NCI-H345 treated with DMSO at 0.1 percent for 48 hours (cell line): ENCODE data around the gene TRIM17.

Experiments
- DNase-seq: peaks from one replicate; lab custom pipeline; 2025; ENCODE audit not compliant: unreplicated experiment; lab: John Stamatoyannopoulos, UW

TRIM17 gene

DNA sequence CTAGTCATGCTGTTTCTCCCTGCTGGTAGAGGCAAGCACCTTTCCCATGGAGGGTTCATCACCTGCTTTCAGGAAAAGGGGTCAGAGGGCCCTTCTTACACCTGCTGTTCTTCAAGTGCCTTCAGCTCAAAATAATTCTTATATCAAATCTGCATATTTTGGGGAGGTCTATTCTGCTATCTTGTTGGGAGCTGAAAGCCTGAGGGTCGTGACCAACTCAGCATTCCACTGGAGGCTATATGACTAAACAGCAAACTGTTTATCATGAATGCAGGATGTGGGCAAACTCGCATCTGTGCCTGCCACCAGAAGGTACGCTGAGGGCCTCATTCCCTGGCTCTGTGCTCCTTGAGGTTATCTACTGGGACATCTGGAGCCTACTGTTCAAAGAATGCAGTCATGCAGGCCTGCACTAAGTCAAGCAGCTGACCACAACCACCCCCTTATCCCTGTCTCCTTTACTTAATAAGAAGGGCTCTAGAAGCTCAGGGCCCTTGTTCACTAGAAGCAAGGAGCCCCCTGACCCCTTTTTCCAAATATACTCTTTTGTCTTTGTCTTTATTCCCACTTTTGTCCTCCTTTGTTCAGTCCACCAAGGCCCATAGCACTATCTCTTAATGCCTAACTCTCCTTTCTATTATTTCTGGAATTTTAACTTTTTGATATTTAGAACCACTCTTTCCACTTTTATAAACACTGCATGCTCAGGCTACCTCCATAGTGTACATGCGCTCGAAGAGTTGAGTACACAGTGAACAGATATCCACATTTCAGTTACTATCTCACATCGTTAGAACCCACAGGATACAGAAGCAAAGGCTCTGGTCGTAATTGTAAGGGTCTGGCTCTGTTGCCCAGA, 4.5 kb upstream of the TRIM17 start:
- no peak for DNase-seq

DNA sequence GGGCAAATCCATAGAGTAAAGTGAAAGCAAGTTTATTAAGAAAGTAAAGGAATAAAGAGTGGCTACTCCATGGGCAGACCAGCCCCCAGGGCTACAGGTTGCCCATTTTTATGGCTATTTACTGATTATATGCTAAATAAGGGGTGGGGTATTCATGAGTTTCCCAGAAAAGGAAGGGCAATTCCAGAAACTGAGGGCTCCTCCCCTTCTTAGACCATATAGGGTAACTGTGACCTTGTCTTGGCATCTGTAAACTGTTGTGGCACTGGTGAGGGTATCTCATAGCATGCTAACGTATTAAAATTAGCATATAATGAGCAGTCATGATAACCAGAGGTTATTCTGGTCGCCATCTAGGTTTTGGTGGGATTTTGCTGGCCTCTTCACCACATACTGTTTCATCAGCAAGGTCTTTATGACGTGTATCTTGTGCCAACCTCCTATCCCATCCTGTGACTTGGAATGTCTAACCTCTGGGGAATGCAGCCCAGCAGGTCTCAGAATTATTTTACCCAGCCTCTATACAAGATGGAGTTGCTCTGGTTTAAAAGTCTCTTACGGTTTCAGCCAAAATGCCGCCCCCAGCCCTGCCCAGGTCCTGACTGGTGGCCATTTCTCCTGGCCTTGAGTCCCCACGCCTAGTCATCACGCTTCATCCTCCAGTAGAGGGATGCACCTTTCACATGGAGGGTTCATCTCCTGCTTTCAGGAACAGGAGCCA, 982 bp upstream of the TRIM17 start:
- DNase-seq: no peak

DNA sequence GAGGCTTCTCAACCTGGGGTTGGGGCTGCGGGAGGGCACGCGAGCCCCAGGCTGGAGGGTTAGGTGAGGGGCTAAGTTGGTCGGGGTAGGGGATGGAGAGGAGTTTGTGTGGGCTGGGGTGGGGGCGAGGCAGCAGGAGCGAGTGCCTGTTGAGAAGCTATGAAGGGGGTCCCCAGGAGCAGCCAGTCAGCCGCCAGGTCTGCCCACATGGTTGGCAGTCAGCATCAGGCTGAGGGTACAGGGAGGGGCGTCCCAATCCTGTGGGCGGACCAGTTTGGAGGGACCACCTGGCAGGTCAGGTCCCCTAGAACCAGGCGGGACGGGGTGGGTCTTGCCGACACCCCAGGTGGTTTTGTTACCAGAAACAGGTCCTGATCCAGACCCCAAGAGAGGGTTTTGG, 400 bp upstream of the TRIM17 start:
- DNase-seq: no peak

DNA sequence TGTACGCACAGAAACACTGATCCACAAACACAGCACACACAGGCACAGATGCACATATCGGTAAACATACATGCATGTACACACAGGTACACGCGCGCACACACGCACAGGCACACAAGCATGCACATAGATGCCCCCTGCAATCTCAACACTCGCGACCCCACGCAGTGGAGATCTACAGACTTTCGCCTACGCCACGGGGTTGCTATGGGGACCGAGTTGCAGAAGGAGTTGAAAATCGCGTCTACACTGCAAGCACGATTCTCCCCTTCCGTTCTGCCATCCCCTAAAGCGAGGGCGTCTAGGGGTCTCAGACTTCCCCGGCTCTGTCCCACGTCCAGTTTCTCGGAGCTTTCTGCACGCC, 826 bp downstream of the TRIM17 start:
- DNase-seq: no peak

DNA sequence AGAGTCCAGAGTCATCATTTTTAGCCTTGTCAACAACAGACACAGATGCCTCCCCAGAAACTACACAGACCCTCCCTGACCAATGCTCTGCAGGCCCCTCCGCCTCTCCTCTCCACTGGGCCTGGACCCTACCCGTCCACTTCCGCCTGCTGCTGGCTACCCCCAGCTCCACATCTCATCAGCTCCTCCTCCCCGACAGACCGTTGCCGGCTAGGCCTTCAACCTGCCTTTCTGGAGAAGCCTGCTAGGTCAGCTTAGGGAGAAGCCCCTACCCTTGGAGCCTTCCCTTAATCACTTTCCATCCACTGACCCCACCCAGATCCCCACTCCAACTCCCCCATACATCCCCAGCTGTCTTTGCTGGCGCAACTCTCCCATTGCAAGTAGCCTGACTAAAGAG, 1.4 kb downstream of the TRIM17 start:
- DNase-seq: no peak

DNA sequence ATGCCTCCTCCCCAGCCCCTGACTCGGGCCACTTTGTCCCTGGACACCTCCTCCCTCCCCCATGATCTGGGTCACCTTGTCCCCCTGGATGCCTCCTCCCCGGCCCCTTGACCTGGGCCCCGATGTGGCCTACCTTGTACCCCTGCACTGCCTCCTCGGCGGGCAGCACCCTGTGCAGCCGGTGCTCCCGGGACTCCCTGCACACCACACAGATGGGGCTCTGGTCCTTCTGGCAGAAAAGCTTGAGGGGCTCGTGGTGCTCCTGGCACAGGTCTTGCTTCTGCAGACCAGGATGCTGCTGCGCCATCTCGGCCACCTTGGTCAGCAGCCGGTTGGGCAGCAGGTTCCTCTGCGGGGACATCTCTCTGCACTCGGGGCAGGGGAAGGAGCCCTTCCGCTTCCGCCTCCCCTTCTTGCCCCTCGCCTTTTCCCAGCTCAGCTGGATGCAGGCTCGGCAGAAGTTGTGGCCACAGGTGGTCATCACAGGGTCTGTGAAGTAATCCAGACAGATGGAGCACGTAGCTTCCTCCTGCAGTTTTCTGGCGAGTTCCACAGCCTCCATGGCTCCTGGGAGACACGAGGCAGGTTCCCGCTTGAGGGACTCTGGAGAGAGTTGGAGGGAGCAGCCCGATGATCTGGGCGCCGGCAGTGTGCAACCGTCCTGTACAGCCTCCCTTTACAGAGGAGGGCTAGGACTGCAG, 2.0 kb downstream of the TRIM17 start:
- no peak for DNase-seq

DNA sequence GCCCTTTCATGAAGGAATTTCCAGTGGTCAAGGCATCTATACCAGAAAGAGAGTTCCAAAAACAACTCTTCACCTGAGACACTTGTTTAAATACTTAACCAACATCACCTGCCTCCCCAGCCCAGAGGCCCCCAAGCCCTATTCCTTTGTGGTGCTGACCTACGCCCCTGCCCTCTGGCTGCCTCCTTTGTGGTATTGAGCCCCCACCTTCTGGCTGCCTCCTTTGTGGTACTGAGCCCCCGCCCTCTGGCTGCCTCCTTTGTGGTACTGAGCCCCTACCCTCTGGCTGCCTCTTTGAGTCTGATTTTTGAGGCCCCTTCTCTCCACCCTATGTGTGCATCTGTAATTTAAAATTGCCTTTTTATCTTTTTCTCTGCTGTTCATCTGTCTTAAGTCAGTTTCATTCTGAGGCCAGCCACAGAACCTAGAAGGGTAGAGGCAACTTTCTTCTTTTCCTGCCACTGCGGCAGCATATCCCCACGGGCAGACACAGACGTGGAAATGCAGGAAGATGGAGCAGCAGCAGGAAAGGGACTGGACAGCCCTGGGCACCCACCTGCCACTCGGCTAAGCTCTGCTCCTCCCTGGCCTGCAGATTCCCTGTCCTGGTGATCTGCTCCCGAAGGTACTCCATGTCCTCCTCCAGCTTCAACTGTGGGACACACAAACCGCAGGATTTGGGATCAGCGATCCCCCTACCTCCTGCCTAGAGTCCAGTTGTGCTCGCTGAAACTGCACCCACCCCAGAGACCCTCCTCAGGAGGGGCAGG, 3.2 kb downstream of the TRIM17 start:
- DNase-seq: no peak

DNA sequence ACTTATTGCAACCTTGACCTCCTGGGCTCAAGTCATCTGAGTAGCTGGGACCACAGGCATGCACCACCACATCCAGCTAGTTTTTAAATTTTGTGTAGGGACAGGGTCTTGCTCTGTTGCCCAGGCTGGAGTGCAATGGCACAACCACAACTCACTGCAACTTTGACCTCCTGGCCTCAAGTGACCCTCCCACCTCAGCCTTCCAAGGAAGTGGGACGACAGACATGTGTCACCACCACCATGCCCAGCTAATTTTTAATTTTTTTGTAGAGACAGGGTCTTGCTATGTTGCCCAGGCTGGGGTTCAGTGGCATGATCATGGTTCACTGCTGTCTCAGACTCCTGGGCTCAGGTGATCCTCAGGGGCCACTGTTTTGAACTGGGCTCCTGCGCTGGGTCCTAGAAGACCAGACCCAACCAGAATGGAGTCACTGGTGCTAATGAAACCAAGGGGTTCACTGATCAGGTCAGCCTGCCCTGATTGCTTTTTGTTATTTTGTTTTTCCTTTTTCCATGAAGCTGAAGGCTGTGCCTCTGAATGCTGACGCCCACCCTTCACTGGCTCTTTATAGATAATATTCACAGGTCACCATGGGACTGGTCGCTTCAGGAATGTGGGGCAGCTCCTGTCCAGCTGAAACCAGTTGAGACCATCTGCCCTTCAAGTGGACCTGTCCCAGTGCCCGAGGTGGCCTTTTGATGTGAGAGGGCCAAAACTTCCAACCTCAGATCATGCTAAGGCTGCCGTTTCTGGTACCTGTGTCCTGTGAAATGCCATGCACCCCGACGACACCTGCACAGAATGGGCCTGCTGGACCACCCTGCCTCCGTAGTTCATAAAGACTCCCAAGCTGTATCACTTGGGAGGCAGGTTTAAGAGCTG, 4.9 kb downstream of the TRIM17 start:
- no peak for DNase-seq

DNA sequence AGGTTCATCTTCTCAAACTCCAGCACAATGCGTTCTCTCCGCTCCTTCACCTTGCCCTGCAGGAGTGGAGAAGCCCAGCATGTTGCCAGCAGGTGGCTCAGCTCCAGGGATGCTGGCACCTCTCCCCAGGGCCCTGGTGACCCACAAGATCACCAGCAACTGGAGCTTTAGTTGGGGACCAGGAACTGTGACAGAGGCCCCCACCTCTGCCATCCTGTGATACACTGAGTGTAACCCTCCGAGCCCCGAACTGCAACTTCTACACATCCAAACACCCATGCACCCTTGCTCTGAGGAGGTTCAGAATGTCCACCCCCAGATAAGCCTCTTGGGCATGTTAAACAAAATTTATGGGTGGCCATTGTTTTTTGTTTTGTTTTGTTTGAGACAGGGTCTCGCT, 5.5 kb downstream of the TRIM17 start:
- no peak for DNase-seq

DNA sequence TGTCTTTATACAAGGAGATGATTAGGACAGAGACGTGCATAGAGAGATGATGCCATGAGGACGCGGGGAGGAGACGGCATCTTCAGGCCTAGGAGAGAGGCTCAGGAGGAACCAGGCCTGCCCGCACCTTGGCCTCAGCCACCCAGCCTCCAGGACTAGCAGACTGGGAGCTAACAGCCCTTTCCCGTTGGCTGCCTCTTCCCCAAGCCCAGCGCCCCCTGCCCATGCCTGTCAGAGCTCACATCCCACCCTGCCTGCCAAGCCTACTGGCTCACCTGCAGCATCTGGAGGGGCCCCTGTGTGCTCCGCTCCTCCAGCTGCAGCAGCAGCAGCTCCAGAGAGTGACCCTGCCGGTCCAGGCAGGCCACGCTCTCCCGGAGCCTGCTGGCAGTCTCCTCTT, 6.0 kb downstream of the TRIM17 start:
- DNase-seq: no peak

DNA sequence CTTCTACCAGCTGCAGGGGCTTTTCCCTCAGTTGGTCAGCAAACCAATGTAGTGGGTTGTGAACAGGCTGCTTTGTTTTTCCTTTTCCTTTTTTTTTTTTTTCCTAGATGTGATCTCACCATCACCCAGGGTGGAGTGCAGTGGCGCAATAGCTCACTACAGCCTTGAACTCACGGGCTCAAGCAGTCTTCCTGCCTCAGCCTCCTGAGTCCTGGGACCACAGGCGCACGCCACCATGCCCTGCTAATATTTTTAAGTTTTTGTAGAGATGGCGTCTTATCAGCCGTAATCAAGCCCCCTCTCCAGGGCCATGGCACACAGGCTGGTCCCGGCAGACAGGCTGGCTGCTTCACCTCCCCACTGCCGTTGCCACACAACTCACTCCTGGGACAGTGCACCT, 6.6 kb downstream of the TRIM17 start:
- no peak for DNase-seq

DNA sequence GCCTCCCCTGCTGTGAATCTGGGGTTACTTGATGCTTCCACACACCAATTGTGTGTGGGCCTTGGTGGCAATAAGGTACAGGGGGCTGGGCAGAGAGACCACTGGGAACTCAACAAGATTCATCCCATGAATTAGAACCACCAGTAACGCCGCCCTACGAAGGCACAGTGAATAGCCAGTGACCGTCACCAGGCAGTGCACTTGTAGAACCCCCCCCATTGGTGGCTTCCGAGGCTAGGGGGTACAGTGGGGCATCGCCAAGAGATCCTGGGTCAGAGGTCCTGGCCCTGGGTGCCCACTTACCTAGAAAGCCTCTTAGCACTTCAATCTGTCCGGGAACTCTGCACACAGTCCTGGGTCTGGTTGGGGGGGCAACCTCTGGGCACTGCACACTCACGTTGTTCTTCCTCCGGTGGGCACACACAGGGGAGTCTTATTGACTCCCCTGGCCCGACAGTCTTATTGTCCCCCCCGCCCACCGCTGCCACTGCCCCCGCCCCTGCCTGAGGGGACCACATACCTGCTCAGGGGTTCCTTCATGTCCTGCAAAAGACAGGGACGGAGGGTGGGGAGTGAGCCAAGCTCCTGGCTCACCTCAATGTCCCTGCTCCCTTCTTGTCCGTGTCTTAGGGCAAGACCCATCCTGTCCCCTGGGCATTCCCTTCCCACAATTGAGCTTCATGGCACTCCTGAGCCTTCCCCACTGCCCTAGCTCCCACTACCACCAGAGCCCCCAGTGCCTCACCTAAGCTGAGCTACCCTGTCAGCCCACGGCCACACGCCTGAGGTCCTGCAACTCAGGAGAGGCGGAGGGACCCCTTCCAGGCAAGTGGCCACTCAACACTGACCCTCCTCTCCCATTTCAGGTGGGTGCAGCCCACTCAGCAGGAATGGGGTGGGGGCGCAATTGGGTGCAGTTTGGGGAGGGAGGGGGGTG, 7.5 kb downstream of the TRIM17 start:
- DNase-seq: no peak

DNA sequence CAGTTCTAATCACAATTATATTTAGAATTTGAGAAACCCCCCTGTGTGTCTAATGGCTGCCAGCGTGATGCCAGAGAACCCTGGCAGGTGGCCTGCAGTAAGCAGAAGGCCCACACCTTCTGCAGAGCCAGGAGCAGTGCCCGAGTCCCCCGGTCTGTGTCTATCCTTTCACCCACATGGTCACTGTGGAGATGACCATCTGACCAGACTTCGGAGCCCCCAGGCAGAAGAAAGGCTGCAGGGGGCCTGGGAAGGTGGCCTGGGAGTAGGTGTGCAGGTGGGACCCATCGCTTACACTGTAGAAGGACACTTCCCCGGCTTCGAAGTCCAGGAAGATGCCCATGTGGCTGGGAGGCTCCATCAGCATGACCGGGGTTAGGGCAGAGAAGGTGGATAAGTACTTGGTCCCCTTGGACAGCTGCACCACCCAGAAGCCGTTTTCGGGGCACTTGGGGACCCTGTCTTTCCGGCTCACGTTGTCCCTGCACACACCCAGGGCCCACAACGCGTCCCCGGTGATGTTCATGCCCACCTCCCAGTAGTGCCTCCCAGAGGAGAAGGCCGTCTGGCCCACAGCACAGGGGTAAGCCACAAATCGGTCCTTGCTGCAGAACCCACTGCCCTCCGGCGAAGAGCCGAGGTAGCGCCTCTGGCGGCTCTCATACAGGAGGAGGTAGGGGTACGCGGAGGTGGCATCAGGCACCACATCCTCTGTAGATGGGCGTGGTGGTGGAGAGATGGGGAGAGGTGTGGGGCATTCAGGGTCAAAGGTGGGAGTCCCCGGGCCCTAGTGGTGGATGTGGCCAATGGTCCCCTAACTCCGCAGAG, 8.4 kb downstream of the TRIM17 start:
- DNase-seq: no peak

DNA sequence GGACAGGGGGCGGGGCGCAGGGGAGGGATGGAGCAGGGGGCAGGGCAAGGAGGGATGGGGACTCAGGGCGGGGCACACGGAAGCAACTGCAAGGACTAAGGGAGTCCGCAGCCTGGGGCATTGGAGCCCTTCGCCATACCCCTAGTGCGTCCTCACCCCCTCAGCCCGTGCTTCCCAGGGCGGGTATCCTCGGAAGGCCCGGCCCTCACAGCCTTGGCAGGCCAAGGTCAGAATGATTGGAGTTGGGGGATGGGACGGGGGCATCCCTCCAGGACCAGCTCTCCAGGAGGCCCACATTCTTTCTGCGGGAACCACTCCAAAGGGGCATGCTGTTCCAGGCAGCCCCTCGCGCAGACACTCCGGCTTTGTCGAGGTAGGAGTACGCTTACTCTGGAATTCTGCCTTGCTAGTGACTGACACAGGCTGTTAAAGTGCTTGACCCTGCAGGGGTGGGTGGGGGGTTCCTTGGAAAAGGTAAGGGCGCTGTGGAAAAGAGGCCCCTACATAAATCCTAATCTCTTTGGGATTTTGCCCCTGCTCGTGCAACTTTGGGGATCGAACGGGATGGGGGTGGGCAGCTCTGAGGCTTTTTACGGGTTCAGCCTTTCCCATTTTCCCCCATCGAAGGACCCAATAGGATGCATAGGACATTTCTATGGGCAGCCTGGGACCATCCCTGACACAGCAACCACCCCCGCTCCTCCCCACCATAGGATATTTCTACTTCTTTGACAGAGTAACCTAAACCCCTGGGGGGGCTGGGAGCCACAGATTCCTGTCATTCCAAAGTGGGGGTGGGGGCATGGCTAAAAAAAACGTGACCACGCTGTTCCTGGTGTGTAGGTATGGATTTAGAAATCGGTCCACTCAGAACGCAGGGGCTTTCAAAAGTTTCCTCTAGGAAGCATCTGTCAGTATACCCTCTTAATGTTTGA, 9.3 kb downstream of the TRIM17 start:
- no peak for DNase-seq

DNA sequence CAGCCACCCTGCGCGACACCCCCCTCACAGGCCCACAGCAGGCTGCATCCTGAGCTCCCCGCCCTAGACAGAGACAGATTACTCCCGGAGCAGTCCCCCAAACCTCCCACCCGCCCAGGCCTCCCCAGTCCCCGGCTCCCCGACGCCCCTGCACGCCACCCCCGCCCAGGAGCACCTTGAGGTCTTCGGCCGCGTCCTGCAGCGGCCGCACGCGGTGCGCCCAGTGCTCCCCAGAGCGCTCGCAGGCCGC, 10.8 kb downstream of the TRIM17 start:
- no peak for DNase-seq

DNA sequence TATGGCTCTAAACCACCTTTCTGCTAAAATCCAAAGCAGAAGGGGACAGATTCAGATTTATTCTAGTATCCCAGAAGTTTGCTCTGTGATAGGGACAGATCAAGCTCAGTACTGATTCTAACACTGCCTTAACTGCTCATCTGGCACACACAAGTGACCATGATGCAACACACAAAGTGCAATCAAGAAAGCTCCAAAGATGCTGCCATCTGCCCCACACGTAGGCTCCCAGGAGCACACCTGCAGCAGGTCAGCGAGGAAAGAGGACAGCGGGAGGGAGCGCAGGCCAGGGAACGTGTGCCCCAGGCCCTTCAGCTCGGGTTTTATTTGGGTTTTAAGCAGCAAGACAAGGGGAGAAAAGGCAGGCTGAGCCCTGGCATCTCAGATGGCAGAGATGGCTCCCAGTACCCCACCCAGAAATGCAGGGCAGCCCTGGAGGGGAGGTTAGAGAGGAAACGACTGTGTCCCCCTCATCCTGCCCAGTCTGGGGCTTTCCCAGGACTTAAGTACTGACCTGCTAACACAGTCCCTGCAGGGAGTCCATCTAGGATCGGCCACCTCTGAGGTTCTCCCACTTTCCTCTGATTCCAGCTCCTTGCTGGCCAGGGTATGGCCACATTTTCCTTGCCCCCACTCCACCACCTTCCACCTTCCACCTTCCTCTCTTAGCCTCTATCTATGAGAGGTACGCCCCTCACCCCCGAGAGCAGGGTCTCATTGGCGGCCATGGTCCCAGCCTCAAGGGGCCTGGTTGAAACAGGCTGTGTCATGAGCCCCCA, 11.3 kb downstream of the TRIM17 start:
- DNase-seq: no peak
